ENCODE measurements around the gene CCL21.
"Not testable (repeated sequence)": the region's sequence is repeated elsewhere in the genome, so short reads cannot be mapped to it uniquely, and the experiment has no call there.

Gene CCL21, protein sequence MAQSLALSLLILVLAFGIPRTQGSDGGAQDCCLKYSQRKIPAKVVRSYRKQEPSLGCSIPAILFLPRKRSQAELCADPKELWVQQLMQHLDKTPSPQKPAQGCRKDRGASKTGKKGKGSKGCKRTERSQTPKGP

DNA sequence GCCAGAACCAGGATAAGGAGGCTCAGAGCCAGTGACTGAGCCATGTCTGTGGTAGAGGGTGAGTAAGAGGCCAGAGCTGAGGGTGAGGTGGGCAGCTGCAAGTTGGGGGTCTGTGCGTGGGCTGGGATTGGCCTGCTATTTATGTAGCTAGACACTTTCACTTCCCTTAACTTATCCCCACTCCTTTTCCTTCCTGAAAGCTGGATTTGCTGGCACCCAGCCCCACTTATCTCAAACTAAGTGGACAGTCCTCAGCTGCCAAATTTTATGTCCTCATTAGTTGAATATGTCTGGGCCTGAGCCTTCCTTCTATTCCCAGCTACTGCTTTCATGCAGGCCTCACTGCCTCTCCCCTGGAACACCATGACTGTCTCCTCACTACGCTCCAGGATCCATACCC, at the start of gene CCL21:
Gene CCL21, minus strand, starts transcription at position 114 of the 400 bp plus-strand sequence. Its CDS starts 70 bp downstream, at position 44.
- FAIRE-seq (no peak), DNase-seq (ENCODE audit: insufficient read length, low spot score) (no peak)

DNA sequence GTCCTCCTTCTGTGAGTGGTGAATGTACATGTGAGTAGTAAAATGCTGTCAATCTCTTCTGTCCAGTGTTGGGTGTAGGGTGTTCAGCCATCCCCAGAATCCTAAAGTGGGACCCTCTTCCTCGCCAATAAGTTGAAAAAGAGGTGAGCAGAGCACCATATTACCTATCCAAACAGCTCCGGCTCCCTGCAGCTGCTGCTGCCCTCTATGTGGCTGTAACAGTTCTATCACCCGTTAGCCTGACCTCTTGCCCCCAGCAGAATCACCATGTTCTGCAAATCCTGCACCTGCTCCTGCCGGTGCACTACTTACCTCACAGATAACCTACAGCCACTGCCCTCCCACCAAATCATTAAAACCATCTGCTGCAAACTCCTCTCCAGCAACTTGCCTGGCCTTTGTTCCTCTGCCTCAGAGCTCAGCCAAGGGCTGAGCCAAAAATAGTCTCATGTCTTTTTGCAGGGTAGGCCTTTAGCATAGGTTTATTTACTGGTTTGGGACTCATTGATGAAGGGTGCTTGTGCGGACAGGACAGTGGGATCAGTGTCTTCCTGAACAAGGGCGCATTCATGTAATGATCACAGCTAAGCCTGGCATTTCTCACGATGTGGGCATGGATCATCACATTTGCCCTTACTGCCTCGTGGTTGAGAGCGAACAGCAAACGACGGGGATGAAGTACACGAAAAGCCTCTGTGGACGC, 49.6 kb upstream of the CCL21 start:
- FAIRE-seq, result no peak

DNA sequence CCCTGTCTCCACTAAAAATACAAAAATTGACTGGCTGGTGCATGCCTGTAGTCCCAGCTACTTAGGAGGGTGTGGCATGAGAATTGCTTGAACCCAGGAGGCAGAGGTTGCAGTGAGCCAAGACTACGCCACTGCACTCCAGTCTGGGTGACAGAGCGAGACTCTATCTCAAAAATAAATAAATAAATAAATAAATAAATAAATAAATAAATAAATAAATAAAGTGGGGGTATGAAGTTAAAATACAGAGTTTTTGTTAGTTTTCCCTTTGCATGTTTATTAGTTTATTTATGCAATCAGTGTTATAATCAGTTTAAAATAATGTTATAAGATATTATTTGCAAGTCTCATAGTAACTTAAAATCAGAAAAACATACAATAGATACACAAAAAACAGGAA, 40.4 kb upstream of the CCL21 start:
- FAIRE-seq; DNase-seq (ENCODE audit: insufficient read length, low spot score): not testable (repeated sequence)

More for the DNA sequence above, 49.6 kb upstream of the CCL21 start:
- no peak for DNase-seq (ENCODE audit: insufficient read length, low spot score)

DNA sequence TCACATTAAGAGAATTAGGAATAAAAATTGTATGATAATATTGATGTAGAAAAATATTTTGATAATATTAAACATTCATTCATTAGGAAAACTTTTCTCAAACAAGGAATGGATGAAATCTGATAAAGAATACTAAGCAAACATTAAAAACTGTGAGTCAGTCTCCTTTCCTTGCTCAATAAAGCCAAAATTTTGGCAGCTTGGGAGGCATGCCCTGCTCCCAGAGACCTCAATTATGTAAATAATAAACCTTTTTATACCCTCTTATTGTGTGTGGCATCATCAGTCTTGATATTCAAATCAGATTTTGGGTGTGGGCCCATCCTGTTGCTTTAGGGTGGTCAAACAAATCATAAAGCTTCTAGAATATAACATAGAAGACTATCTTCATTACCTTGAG, 36.6 kb upstream of the CCL21 start:
- DNase-seq (ENCODE audit: insufficient read length, low spot score) (no peak), FAIRE-seq (no peak)

DNA sequence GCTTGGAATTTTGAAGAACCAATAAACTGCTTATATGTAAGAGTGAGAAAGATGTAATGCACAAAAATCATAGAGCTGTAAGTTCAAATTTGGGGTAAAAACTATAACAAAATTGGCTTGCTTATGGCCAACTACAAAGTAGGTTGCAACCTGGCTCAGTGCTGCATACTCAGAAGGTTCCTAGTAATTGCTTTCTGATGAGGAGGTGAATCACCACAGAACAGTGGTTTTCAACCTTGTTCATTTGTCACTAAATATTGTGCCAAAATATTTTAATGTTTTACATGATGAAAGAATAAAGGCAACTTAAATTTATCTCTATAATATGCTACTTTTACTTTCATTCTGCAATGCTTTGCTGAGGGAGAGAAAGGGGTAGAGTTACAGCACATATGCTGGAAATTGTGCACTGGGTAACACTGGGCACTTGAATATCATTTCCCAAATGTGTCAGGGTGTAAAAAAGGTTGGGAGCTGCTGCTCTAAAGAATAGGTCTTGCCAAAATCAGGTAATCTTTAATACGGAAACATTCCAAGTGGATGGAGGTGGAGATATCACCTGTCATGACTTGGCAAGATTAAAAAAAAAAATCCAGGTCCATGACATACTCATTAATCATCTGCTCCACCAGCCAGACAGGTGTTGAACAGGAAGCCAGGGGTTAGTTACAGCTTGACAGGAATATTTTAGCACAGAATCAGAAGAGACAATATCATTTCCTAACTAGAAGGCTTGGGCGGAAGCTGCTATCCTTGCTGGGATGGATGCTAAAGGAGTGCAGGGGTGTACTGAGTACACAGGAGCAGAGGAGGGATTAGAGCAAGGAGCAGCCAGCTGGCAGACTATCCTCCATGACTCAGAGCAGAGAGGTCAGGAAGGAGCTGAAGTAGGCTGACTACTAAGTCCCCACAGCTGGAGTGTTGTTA, 34.6 kb upstream of the CCL21 start:
- DNase-seq (ENCODE audit: insufficient read length, low spot score) (no peak), FAIRE-seq (no peak)

DNA sequence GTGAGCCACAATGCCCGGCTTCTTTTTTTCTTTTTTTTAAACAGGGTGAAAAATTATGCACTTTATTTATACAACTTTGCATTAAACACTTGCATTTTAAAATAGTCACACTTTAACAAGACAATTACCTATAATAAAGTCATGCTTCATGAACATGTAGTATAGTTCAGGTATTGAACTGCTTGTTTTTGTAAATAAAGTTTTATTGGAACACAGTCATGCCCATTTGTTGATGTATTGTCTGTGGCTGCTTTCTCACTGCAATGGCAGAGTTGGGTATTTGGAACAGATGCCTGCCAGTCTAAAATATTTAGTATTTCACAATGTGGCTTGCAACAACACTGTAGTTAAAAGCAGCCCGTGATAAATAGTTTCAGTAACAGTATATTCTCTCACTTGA, 32.8 kb upstream of the CCL21 start:
- FAIRE-seq, result no peak
- DNase-seq (ENCODE audit: insufficient read length, low spot score), result no peak

DNA sequence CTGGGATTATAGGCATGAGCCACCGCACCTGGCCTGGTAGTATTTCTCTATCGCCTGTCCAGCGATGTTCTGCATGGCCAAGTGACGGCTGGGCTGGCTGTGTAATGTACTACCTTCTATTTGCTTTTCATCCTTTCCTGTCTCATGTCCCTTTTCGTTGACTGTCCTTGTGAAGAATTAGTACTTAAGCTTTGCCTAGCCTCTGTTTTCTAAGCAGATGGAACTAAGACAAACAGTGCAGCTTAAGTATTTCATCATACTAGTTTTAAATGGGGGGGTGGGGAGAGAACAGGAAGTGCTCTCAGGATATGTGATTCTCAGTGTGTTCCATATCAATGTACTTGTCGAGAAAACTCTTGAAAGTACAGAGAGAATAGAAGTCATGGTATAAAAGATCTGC, 31.7 kb upstream of the CCL21 start:
- DNase-seq (ENCODE audit: insufficient read length, low spot score) (no peak), FAIRE-seq (no peak)

DNA sequence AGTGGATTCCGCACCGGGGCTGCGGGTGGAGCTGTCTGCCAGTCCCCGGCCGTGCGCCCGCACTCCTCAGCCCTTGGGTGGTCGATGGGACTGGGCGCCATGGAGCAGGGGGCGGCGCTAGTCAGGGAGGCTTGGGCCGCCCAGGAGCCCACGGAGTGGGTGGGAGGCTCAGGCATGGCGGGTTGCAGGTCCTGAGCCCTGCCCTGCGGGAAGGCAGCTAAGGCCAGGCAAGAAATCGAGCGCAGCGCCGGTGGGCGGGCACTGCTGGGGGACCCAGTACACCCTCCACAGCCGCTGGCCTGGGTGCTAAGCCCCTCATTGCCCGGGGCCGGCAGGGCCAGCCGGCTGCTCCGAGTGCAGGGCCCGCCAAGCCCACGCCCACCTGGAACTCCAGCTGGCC, 30.2 kb upstream of the CCL21 start:
- FAIRE-seq; DNase-seq (ENCODE audit: insufficient read length, low spot score): not testable (repeated sequence)

DNA sequence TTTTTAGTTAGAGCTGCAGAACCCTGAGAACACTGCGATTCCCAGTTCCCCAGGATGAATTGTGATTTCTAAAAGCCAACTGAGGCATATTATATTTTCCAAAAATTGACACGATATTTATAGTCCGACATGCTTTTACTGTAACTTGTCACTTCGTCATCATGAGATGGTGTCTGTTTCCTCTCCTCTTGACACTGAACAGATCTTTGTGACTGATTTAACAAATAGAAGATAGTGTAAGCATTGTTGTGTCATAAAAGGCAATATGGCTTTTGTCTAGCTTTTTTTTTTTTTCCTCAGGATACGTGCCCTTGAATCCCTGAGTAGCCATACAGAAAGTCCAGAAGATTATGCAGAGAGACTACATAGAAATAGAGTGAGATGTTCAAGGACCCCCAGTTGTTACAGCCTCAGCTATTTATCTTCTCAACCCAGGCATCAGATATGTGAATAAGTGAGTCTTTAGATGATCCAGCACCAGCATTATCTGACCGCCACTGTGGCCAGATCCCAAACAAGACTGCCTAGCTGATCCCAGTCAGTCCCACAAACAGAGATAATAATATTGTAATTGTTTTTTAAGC, 27.8 kb upstream of the CCL21 start:
- no peak for FAIRE-seq
- DNase-seq (ENCODE audit: insufficient read length, low spot score), result no peak

DNA sequence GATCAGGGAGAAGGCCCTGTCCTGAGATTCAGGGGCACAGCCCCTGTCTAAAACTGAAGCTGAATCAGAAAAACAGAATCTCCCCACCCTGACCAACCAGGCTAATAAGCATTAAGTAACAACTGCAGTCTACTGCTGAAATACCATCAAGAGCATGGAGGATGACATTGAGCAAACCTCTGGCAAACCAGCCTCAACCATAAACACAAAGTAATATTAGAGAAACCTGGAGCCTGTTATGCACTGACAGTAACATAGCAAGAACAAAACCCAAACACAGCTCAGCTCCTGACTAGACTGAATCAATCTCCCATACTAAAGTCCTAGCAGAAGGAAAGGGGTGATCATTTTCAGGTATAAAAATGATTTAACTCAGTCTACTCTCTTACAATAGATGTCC, 24.8 kb upstream of the CCL21 start:
- FAIRE-seq, result no peak
- DNase-seq (ENCODE audit: insufficient read length, low spot score), result no peak

DNA sequence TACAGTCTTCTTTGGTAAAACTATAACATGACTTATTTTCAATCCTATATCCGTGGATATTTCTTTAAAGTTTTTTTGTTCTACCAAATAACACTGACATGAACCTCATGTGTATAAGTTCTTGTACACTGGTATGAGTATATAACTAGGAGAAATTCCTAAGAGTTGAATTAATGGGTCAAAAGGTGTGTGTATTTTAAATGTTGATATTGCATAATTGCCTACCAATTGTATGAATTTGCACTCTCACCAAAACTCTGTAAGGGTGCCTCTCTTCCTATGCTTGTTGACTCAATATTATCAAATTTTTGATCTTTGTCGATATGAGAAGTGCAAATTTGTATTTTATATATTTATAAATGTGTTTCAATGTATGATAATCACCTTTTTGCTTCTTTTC, 22.9 kb upstream of the CCL21 start:
- FAIRE-seq (no peak), DNase-seq (ENCODE audit: insufficient read length, low spot score) (no peak)

DNA sequence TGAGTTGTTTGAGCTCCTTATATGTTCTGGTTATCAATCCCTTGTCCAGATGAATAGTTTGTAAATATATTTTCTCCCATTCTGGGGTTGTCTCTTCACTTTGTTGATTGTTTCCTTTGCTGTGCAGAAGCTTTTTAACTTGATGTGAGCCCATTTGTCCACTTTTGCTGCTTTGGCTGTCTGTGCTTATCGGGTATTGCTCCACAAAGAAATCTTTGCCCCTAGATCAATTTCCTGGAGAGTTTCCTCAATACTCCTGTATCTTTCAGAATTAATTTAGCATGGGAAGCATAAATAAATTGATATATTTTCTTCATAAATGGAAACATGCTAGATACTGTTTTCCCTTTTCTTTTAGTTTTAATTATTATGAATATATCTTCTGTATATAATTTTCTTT, 22.5 kb upstream of the CCL21 start:
- no peak for DNase-seq (ENCODE audit: insufficient read length, low spot score)
- FAIRE-seq, result no peak

DNA sequence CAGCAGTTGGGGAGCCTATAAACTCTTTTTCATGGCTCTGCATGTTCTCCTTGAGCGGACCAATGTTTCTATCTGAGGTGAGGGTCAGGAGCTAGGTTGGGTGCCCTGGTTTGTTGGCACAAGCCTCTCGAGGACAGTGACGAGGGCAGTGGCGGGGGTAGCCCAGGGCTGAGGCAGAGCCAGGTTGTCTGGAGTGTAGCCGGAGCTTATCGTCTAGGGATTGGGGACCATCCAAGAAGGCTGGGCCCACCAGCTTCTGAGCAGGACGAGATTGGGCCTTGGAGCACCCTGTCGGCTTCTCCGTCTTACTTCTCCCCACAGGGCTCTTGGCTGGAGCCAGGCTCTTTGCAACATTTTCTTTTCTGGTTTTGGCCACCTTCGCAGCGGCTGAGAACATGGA, 13.2 kb upstream of the CCL21 start:
- FAIRE-seq, result no peak
- no peak for DNase-seq (ENCODE audit: insufficient read length, low spot score)

DNA sequence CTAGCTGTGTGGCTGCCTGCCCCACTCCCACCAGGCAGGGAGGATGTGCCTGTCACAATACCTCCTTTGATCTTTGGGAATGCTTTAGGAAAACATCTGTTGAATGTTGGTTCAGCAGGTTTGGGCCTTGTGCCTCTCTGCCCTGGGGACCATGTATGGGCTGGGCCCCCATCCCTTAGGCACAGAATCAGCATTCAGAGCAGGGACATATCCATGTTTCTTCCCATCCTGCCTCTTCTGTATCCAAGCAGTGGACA, 9.8 kb upstream of the CCL21 start:
- not testable (repeated sequence) for FAIRE-seq

DNA sequence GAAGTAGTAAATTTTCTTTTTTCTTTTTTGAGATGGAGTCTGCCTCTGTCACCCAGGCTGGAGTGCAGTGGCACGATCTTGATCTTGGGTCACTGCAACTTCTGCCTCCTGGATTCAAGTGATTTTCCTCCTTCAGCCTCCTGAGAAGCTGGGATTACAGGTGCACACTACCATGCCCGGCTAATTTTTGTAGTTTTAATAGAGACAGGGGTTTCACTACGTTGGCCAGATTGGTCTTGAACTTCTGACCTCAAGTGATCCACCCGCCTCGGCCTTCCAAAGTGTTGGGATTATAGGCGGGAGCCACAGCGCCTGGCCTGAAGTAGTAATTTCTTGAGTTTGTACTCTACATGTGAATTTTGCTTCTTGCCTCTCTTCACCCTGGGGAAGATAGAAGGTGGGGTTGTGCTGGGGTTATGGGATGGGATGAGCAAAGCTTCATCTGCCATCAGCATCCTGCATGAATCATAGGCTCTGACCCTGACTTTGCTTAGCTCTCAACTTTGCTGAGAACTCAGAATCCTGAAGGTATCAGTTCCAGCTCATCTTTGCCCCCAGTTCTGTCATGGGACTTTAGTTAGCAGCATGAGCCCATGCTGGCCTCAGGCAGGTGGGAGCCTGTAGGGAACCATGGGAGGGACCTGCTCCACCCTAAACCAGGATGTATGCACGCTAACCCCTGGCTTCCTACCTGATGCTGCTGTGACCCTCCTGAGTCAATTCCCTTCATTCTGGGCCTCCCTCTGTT, 9.3 kb upstream of the CCL21 start:
- no peak for DNase-seq (ENCODE audit: insufficient read length, low spot score)

More for the DNA sequence above, 9.8 kb upstream of the CCL21 start:
- DNase-seq (ENCODE audit: insufficient read length, low spot score), result not testable (repeated sequence)

DNA sequence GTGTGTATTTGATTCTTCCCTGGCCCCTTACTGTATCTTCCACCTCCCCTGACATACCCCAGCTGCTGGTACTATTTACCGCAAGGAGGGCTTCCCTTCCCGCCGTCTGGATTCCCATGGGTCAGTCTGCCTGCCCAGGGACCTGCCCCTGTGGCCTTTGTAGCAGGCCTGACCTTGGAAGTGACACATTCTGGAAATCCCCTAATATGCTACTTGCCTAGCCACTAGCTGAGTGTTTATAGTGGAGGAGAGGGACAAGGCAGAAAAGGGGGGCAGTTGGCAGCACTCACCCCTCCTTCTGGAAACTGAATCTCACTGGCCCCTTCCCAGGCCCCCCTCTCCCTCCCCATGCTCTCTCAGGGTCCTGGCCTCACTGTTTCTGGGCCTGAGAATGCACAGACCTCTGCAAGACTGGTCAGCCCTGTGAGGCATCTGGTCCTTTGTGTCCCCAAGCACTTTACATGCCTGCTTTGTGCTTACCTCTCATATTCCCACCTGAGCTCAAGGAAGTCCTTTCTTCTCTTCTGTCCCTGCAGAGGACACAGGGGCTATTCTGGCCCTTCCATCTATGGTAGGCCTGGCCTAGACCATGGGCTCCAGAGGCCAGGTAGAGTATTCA, 8.2 kb upstream of the CCL21 start:
- DNase-seq (ENCODE audit: insufficient read length, low spot score), result no peak

More for the DNA sequence above, 9.3 kb upstream of the CCL21 start:
- no peak for FAIRE-seq

DNA sequence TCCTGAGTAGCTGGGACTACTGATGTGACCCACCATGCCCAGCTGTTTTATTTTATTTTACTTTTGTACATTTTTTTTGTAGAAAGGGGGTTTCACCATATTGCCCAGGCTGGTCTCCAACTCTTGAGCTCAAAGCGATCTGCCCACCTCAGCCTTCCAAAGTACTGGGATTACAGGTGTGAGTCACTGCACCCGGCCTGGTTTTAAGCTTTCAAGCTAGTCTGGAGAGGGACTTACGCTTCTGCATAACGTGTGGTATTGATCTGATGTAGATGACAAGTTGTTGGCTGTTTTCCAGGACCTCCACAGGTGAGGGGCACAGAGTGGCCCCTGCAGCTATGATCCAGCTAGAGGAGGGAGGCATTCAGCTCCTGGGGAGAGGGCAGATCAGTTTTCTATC, 6.8 kb upstream of the CCL21 start:
- DNase-seq (ENCODE audit: insufficient read length, low spot score) (no peak), FAIRE-seq (no peak)

More for the DNA sequence above, 8.2 kb upstream of the CCL21 start:
- no peak for FAIRE-seq

DNA sequence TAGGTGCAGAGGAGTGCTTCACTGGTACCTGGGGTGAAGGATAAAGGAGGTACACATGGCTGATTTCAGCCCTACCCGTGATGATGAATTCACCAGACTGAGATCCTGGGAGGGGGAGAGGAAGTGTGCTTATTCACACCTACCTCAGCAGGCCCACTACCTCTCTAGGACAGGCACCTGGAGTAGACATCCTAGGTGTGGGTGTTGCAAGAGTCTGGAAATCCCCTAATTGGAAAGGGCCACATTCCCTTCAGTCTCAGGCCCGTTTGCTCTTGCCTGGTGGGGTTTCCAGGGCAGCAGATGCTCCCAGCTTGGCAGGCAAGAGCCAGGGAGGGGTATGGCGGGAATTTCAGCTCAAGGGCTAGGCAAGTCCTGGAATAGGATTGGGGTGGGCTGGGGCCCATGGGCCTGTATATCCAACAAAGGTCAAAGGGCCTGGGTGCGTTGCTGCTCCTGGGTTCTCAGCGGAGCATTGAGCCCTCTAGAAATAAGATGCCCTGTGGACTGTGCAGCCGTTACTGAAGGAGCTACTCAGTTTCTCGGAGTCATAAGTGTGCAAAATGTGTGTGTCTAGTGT, 5.8 kb upstream of the CCL21 start:
- DNase-seq (ENCODE audit: insufficient read length, low spot score) (no peak), FAIRE-seq (no peak)

DNA sequence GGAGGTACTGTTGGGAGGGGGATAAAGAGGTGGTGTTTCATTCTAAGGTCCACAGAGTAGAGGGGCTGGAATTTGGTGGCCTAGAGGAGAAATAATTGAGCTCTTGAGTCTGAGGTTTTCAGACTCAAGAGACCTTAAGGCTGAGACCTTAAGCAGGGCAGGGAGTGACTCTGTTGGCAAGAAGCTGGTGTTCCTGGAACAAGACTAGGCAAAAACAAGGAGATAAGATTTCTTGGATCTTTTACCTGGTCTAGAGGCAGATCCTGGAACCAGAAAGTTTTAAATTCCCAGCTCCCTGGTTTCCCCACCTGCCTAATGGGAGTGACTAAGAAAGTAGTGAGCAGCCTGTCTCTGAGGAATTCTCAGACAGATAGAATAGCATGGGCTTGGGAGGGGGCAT, 4.1 kb upstream of the CCL21 start:
- FAIRE-seq, result no peak
- DNase-seq (ENCODE audit: insufficient read length, low spot score), result no peak

DNA sequence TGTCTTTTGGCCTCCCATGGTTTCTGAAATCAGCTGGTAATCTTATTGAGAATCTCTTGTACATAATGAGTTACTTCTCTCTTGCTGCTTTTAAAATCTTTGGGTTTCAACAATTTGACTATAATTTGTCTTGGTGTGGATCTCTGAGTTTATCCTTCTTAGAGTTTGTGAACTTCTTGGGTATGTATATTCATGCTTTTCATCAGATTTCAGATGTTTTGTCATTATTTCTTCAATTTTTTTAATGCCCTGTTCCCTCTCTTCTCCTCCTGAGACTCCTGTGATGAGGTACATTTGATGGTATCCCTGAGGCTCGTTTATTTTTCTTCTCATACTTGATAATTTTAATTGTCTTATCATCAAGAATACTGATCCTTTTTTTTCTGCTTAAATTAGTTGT, 2.2 kb upstream of the CCL21 start:
- no peak for FAIRE-seq
- DNase-seq (ENCODE audit: insufficient read length, low spot score), result no peak
